ENCODE data around the gene ZNF804B.

DNA sequence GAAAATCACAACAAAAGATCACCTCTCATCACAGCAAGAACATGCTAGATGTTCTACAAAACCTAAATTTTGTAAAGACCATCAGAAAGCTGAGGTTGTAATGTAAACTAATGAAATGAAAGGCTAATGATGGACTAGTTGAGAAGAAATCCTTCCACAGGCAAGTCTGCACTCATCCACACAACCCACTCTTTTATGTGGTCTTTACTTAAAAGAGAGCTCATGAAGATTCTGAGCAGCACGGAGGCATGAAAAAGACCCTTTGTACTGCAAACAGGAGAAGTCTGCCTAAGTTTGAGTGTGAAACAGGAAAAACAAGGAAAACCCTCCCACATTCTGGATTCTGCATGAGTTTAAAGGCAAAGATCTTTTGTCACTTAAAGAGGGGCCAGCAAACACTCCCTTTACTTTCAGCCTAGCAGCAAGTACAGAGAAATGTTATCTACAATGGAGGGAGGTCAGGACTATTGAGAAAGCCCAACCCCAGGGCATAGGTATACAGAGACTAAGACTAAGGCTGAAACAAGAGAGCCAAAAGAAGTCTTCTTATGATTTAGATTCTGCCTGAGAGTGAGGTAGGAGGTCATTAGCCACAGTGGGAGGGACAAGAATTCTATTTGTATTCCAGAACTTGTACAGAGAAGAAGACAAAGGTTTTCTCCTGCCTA lies 557.2 kb downstream of the ZNF804B start:
- no peak for TF ChIP-seq CTCF (conservative IDR thresholded peaks at IDR 0.05; ENCODE audit: low read depth, low read length)
- TF ChIP-seq CEBPB (IDR thresholded peaks at IDR 0.05; ENCODE audit: low read depth, low read length), result no peak
- TF ChIP-seq MAZ (IDR thresholded peaks at IDR 0.05; ENCODE audit: borderline replicate concordance, low read depth, low read length), result no peak
- TF ChIP-seq RAD21 (IDR thresholded peaks at IDR 0.05; ENCODE audit: low read length), result no peak
- TF ChIP-seq POLR2A (IDR thresholded peaks at IDR 0.05; ENCODE audit: low read depth, low read length), result no peak
- no peak for TF ChIP-seq RFX5 (IDR thresholded peaks at IDR 0.05; ENCODE audit: low read depth, low read length)
- TF ChIP-seq, protein P1, sequence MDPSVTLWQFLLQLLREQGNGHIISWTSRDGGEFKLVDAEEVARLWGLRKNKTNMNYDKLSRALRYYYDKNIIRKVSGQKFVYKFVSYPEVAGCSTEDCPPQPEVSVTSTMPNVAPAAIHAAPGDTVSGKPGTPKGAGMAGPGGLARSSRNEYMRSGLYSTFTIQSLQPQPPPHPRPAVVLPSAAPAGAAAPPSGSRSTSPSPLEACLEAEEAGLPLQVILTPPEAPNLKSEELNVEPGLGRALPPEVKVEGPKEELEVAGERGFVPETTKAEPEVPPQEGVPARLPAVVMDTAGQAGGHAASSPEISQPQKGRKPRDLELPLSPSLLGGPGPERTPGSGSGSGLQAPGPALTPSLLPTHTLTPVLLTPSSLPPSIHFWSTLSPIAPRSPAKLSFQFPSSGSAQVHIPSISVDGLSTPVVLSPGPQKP (IDR thresholded peaks at IDR 0.05; ENCODE audit: borderline replicate concordance, low read depth, low read length), result no peak
- no peak for TF ChIP-seq MXI1 (IDR thresholded peaks at IDR 0.05; ENCODE audit: borderline replicate concordance, low read depth, low read length)
- no peak for TF ChIP-seq NFE2L2 (IDR thresholded peaks at IDR 0.05; ENCODE audit: low read depth, low read length)
